HFFc6 (cell line): ENCODE measurements around the gene PRKCD. TPM values are rescaled to one million over a fixed set of nuclear protein-coding genes. Genes with fewer than 3 reads are reported as not detected.

Experiments used
- DNase-seq: peaks from one replicate; pipeline ENCODE4 v3.0.0-alpha.2; 2018
- H3K27ac Mint-ChIP-seq: 2 replicates; pipeline ENCODE4 v1.8.0; 2020; ENCODE audit warnings: mild to moderate bottlenecking, mixed read lengths
- H3K27me3 Mint-ChIP-seq: 2 replicates; pipeline ENCODE4 v1.8.0; 2021; ENCODE audit warnings: mild to moderate bottlenecking, moderate library complexity, mixed read lengths; ENCODE audit not compliant: insufficient read depth
- H3K36me3 Mint-ChIP-seq: 2 replicates; pipeline ENCODE4 v1.8.0; 2021; ENCODE audit warnings: low read depth, mixed read lengths
- H3K4me1 Mint-ChIP-seq: 2 replicates; pipeline ENCODE4 v1.8.0; 2020; ENCODE audit warnings: low read depth, mixed read lengths
- H3K4me3 Mint-ChIP-seq: 2 replicates; pipeline ENCODE4 v1.8.0; 2020; ENCODE audit warnings: mild to moderate bottlenecking, moderate library complexity, mixed read lengths
- H3K9me3 Mint-ChIP-seq: 2 replicates; pipeline ENCODE4 v1.8.0; 2020; ENCODE audit warnings: mild to moderate bottlenecking, mixed read lengths
- long read RNA-seq: library from polyadenylated mRNA; unstranded; transcript quantifications from one replicate; pipeline ENCODE4 v2.0.0, GENCODE V29; 2019
- total RNA-seq, 6 experiments: library from RNA; stranded (reverse); fragmentation: NEBNext Ultra II Directional; extraction: Animal tissue kit (Norgen Biotek cat#: 25700); gene quantifications; 2 replicates in 1 of 6; 3 replicates in 5 of 6; pipeline ENCODE4 v1.2.3, GENCODE V29; 2021
- TF ChIP-seq, protein P1 (sequence below): fragments of 200-600 bp; sonication (generic); IDR thresholded peaks from 2 replicates; pipeline ENCODE4 v1.5.0; 2021; ENCODE audit warnings: antibody characterized with exemption, mild to moderate bottlenecking

The PRKCD gene
- total RNA-seq = 10 to 100 TPM; 15.5 to 21.9 (median 20.0) TPM
- long read RNA-seq, transcript PRKCD-202 (18 exons, 2,810 nt) = major isoform, 5 of 14 reads
- long read RNA-seq, partial matches to known transcripts = 3 of 14 reads
- long read RNA-seq, other reads (novel, unspliced or antisense) = 4 of 14 reads

DNA sequence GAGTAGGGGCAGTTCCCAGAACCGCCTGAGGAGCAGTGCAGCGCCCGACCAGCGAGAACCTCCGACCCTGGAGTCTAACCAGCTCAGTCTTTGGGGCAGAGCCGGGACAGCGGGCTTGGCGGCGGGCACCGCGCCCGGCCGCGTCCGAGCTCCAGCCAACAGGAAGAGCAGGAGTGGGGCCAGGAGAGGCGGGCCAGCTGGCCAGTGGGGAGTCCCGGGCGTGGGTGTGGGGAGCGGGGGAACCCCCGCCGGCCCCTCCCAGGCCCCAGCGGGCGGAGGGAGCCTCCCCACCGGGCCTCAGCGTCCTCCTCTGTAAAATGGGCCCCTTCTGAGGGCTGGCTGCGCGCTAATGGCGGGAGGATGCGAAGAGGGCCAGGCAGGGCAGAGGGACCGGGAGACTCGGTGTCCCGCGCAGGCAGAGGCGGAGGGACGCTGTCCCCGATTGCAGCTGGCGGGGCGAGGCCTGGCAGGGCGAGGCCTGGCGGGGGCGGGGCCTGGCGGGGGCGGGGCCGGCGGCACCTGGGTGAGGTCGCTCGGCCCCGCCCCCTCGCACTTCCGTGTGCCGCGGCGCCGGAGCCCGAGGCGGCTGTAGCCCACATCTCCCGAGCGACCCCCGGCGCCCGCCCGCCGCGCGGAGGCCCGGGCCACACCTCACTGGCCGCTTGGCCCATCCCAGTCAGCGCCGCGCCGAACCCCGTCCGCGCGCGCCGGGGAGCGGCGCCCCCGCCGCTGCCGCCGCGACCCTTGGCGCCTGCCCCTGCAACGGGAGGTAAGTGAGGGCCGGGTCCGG is at the start of gene PRKCD:
Gene PRKCD (plus strand): TSS at position 550 of the 790 bp plus-strand sequence. CDS start 17,214 bp downstream, outside the sequence.
- Mint-ChIP-seq H3K4me3 (peak within 1 kb of the TSS; percentile 85), H3K27ac (peak within 1 kb of the TSS; percentile 72), H3K27me3 (peaks cover 18% of the 10 kb centered on the region), H3K4me1 (peaks cover 31% of the 10 kb centered on the region), H3K36me3 (no peaks in the 10 kb centered on the region), H3K9me3 (no peaks in the 10 kb centered on the region)
- DNase-seq = peak; percentile 84
- TF ChIP-seq, protein P1, sequence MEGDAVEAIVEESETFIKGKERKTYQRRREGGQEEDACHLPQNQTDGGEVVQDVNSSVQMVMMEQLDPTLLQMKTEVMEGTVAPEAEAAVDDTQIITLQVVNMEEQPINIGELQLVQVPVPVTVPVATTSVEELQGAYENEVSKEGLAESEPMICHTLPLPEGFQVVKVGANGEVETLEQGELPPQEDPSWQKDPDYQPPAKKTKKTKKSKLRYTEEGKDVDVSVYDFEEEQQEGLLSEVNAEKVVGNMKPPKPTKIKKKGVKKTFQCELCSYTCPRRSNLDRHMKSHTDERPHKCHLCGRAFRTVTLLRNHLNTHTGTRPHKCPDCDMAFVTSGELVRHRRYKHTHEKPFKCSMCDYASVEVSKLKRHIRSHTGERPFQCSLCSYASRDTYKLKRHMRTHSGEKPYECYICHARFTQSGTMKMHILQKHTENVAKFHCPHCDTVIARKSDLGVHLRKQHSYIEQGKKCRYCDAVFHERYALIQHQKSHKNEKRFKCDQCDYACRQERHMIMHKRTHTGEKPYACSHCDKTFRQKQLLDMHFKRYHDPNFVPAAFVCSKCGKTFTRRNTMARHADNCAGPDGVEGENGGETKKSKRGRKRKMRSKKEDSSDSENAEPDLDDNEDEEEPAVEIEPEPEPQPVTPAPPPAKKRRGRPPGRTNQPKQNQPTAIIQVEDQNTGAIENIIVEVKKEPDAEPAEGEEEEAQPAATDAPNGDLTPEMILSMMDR = peak; percentile 74

DNA sequence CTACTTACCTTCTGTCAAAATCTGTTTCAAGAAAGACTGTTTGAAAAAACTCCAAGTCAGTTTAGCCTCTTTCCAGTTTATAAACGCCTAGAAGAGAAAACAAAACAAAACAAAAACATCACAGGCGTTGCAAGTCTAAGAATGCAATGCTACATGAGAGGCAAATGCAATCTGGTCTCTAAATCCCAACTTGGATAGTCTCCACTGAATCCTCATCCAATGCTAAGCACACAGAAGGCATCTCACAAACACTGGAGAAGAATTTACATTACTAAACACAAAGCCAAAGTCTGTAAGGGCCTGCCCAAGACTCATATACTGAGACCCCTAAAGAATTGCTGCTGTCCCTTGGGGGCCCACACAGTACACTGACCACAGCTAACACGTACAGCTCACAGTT is 49.2 kb upstream of the PRKCD start:
- H3K9me3 Mint-ChIP-seq = no peaks in the 10 kb centered on the region
- TF ChIP-seq, protein P1 = no peak
- peaks cover 22% of the 10 kb centered on the region for H3K4me1 Mint-ChIP-seq
- H3K27ac Mint-ChIP-seq = no peak overlapping the region
- H3K36me3 Mint-ChIP-seq = peaks cover 16% of the 10 kb centered on the region
- no peak overlapping the region for H3K4me3 Mint-ChIP-seq
- H3K27me3 Mint-ChIP-seq = no peaks in the 10 kb centered on the region; the same call in 1 of the 2 replicates
- no peak for DNase-seq

DNA sequence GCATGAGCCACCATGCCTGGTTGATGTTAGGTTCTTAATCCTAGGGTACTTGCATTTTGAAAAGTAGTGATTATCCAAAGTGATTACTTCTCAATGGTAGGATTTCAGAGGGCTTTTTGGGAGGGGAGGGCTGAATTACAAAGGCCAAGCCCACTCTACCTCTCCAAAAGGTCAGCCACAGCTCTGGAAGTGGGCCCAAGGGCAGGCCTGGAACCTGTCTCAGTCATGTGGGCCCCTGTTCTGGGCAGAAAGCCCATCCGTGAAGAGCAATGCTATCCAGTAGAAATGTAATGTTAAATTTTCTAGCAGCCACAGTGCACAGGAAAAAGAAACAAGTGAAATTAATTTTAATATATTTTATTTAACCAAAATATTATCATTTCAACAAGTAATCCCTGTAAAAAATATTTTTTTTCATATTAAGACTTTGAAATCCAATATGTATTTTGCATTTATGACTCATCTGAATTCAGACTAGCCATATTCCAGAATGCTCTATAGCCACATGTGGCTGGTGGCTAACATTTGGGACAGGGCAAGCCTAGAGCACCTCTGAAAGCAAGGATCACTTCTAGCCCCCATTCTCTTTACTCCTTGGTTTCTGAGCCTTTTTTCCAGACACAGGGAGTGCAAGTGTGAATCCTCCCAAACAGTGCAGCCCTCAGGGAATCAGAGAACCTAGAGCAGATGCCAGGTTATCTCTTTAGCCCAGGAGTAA is 47.6 kb upstream of the PRKCD start:
- TF ChIP-seq, protein P1 = no peak
- H3K27me3 Mint-ChIP-seq = no peaks in the 10 kb centered on the region; the same call in 1 of the 2 replicates
- H3K4me3 Mint-ChIP-seq = no peak overlapping the region
- no peak overlapping the region for H3K27ac Mint-ChIP-seq
- H3K9me3 Mint-ChIP-seq = no peaks in the 10 kb centered on the region
- peaks cover 22% of the 10 kb centered on the region for H3K36me3 Mint-ChIP-seq
- H3K4me1 Mint-ChIP-seq = peaks cover 22% of the 10 kb centered on the region
- no peak for DNase-seq

DNA sequence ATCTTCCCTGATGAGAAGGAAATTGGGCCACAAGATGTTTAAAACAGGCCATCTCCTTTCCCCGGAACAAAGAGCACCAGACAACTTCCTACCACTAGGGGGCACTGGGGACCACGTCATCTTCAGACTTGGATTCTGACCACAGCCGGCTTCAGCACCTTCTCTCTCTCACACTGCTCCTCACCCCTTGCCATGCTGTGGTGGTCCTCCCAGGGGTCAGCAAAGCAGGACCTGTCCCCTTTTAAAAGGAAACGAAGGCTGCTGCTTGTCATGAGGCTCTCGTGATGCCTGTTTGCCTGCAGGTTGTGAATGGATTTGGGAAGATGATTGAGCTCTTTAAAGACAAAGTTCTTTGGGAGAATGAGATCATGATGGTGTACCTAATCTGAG is 47.0 kb upstream of the PRKCD start:
- TF ChIP-seq, protein P1 = peak; percentile 96
- Mint-ChIP-seq H3K27me3 (no peaks in the 10 kb centered on the region; the same call in 1 of the 2 replicates), H3K9me3 (no peaks in the 10 kb centered on the region), H3K4me1 (peaks cover 19% of the 10 kb centered on the region), H3K4me3 (no peak overlapping the region), H3K27ac (no peak overlapping the region), H3K36me3 (peaks cover 22% of the 10 kb centered on the region)
- DNase-seq = peak; percentile 71

DNA sequence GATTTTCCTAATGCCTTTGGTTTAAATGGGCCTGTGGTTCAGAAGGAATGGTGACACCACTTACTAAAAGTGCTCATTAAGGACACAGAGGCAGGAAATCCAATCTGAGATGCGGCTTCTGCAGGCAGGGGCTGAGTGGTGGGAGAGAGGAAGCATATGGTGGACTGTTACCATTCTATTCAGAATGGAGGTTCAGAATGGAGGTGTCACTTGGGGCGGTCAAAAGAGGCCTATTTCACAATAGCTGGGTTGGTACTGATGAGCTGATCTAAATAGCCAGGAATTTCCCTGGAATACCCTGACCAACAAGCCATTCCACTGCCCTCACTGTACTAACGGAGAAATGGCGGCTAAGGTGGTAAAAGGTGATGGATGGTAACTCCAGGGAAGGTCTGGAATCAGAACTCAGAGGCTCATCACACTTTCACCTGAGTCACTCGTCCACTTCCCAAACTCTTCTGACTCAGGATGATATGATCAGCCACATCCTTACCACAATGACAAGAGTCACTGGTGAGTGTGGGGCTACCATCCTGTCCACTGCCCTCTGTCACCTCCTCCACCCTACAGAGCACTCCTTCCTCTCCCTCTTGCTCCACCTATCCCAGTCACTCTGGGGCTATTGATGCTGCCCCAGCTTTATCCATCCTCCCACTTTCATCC is 46.5 kb upstream of the PRKCD start:
- no peak overlapping the region for H3K27ac Mint-ChIP-seq
- H3K4me3 Mint-ChIP-seq = no peak overlapping the region
- peaks cover 13% of the 10 kb centered on the region for H3K4me1 Mint-ChIP-seq
- peaks cover 16% of the 10 kb centered on the region for H3K36me3 Mint-ChIP-seq
- H3K27me3 Mint-ChIP-seq = no peaks in the 10 kb centered on the region
- DNase-seq = peak; percentile 56
- TF ChIP-seq, protein P1 = no peak
- H3K9me3 Mint-ChIP-seq = no peaks in the 10 kb centered on the region
